NB4 (cell line): ENCODE measurements around the gene PDE4D.

Experiments used
- MYC ChIP-seq: IDR thresholded peaks from 2 replicates; pipeline ENCODE4 v1.6.1; 2011; ENCODE audit warnings: low read depth, low read length
- POLR2A ChIP-seq: IDR thresholded peaks from 2 replicates; pipeline ENCODE4 v1.6.1; 2011; ENCODE audit warnings: mild to moderate bottlenecking; ENCODE audit not compliant: insufficient read length; ENCODE audit errors: extremely low read depth
- TF ChIP-seq, protein P1 (sequence below): IDR thresholded peaks from one replicate; pipeline ENCODE4 v1.5.1; 2012; ENCODE audit warnings: low read depth, low read length
- TF ChIP-seq, protein P2 (sequence below): IDR thresholded peaks from 2 replicates; pipeline ENCODE4 v1.6.1; 2011; ENCODE audit warnings: low read depth, low read length

DNA sequence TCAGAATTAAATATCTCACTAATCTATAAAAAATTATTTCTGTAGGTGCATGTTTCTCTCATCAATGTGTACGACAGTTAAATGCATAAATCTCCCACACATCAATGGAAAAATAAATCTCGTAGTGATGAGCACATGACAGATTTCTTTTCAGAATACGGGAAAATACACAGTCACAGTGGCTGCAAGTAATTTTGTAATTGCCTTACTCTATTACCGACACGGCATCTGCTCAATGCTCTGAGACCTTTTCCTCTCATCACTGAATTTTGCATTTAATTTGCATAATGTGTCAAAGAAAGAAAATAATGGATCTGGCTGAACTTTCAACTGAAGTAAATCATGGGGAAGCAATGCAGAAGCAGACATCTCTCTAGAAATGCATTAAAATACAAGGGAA lies 37.2 kb downstream of the PDE4D start:
- TF ChIP-seq, protein P1, sequence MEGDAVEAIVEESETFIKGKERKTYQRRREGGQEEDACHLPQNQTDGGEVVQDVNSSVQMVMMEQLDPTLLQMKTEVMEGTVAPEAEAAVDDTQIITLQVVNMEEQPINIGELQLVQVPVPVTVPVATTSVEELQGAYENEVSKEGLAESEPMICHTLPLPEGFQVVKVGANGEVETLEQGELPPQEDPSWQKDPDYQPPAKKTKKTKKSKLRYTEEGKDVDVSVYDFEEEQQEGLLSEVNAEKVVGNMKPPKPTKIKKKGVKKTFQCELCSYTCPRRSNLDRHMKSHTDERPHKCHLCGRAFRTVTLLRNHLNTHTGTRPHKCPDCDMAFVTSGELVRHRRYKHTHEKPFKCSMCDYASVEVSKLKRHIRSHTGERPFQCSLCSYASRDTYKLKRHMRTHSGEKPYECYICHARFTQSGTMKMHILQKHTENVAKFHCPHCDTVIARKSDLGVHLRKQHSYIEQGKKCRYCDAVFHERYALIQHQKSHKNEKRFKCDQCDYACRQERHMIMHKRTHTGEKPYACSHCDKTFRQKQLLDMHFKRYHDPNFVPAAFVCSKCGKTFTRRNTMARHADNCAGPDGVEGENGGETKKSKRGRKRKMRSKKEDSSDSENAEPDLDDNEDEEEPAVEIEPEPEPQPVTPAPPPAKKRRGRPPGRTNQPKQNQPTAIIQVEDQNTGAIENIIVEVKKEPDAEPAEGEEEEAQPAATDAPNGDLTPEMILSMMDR = no peak
- TF ChIP-seq POLR2A = no peak
- TF ChIP-seq, protein P2, sequence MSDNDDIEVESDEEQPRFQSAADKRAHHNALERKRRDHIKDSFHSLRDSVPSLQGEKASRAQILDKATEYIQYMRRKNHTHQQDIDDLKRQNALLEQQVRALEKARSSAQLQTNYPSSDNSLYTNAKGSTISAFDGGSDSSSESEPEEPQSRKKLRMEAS = no peak
- TF ChIP-seq MYC = no peak
